Spleen (tissue), 7 donors: Measurements from ENCODE around the gene VPS18.

Experiments used
- CTCF ChIP-seq, 11 experiments: fragments of 200-600 bp in 7 of 11; fragments of 450-650 bp in 4 of 11; sonication (generic) in 4 of 11; IDR thresholded peaks in 8 of 11; conservative IDR thresholded peaks in 3 of 11; 1 replicate in 7 of 11; 2 replicates in 4 of 11; pipeline versions ENCODE4 v1.4.0 to v1.8.0; 2016 to 2021; ENCODE audit warnings: antibody characterized with exemption in 11 of 11, inconsistent platforms in 4 of 11, mild to moderate bottlenecking in 1 of 11
- POLR2A ChIP-seq, 3 donors: fragments of 450-650 bp; IDR thresholded peaks; one replicate each; pipeline ENCODE4 v1.5.1; 2017; ENCODE audit warnings: antibody characterized with exemption in 3 of 3, mild to moderate bottlenecking in 1 of 3
- donor health status: DM: no; HTN: no; CAD: no; lungs with moderate emphysema.
- donor health status: DM: no; HTN: no; CAD: no.
- donor health status: DM: no; HTN: no; CAD: no.

GRCh38 chr15:40909662-40910630 lies 15.7 kb downstream of the VPS18 start:
- TF ChIP-seq CTCF (IDR thresholded peaks at IDR 0.05 in 8 of 11, conservative IDR thresholded peaks at IDR 0.05 in 3 of 11) (no peak), POLR2A (IDR thresholded peaks at IDR 0.05) (no peak)
